GM19351 (cell line): ENCODE results near the gene NHSL1.
A peak's percentile ranks its signal among the peaks of the same experiment; 100 is the strongest.

Experiments used
- ATAC-seq: cut with Tn5 transposase; IDR thresholded peaks from one replicate; pipeline ENCODE4 v1.9.1; 2021; ENCODE audit warnings: mild to moderate bottlenecking, moderate library complexity; ENCODE audit not compliant: unreplicated experiment

The NHSL1 gene

GRCh38 chr6:138500045-138500665 is 861 bp upstream of the NHSL1 start:
- ATAC-seq, result no peak

- peak; percentile 2 for ATAC-seq
Observed at GRCh38 chr6:138498629-138499302, 528 bp downstream of the NHSL1 start.

- ATAC-seq, result no peak
Observed at GRCh38 chr6:138497286-138497685, 2.0 kb downstream of the NHSL1 start.

GRCh38 chr6:138494312-138494711 is 5.0 kb downstream of the NHSL1 start:
- ATAC-seq, result no peak

GRCh38 chr6:138493413-138493812 is 5.9 kb downstream of the NHSL1 start:
- no peak for ATAC-seq

- ATAC-seq, result no peak
Observed at GRCh38 chr6:138492871-138493270, 6.4 kb downstream of the NHSL1 start.

GRCh38 chr6:138492113-138492512 is 7.2 kb downstream of the NHSL1 start:
- no peak for ATAC-seq

GRCh38 chr6:138491017-138491416 is 8.3 kb downstream of the NHSL1 start:
- ATAC-seq, result no peak

- no peak for ATAC-seq
Observed at GRCh38 chr6:138489846-138490245, 9.4 kb downstream of the NHSL1 start.

GRCh38 chr6:138487102-138487604 is 12.1 kb downstream of the NHSL1 start:
- ATAC-seq, result no peak

- no peak for ATAC-seq
Observed at GRCh38 chr6:138486249-138487101, 12.8 kb downstream of the NHSL1 start.

- no peak for ATAC-seq
Observed at GRCh38 chr6:138485586-138486248, 13.6 kb downstream of the NHSL1 start.

GRCh38 chr6:138485005-138485545 is 14.2 kb downstream of the NHSL1 start:
- no peak for ATAC-seq

- no peak for ATAC-seq
Observed at GRCh38 chr6:138484018-138484731, 15.1 kb downstream of the NHSL1 start.

- ATAC-seq, result no peak
Observed at GRCh38 chr6:138482816-138483215, 16.5 kb downstream of the NHSL1 start.

- no peak for ATAC-seq
Observed at GRCh38 chr6:138480279-138480949, 18.9 kb downstream of the NHSL1 start.

- no peak for ATAC-seq
Observed at GRCh38 chr6:138477913-138478539, 21.3 kb downstream of the NHSL1 start.

- ATAC-seq, result no peak
Observed at GRCh38 chr6:138476116-138476515, 23.2 kb downstream of the NHSL1 start.

- ATAC-seq, result no peak
Observed at GRCh38 chr6:138473144-138473543, 26.1 kb downstream of the NHSL1 start.
